NCI-H1105 treated with DMSO at 0.1 percent for 48 hours (cell line): Measurements from ENCODE around the gene CEACAM8.
A peak's percentile ranks its signal among the peaks of the same experiment; 100 is the strongest.
"Not testable (repeated sequence)": the region's sequence is repeated elsewhere in the genome, so short reads cannot be mapped to it uniquely, and the experiment has no call there.

Source experiments
- DNase-seq: peaks from one replicate; lab custom pipeline; 2025; lab: John Stamatoyannopoulos, UW

The CEACAM8 gene

DNA sequence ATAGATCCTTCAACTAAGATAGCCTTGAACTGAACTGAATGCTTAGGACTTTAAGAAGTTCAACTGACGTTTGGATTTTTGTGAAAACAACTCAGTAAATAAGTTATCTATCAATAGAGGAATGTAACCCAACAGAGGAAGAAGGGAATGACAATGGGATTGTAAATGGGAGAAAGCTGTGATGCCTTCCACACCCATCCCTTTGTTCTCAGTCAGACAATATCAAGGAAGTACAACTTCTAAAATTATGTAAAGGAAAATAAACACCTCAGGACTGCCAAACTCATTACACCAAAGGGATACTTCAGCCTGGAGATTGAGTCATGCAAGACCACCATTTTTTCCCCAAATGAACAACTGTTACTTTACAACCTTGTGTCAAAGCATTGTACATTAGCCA, 21.1 kb downstream of the CEACAM8 start:
- DNase-seq = no peak

- DNase-seq = no peak
Observed at GRCh38 chr19:42571116-42571515, 23.6 kb downstream of the CEACAM8 start.

DNA sequence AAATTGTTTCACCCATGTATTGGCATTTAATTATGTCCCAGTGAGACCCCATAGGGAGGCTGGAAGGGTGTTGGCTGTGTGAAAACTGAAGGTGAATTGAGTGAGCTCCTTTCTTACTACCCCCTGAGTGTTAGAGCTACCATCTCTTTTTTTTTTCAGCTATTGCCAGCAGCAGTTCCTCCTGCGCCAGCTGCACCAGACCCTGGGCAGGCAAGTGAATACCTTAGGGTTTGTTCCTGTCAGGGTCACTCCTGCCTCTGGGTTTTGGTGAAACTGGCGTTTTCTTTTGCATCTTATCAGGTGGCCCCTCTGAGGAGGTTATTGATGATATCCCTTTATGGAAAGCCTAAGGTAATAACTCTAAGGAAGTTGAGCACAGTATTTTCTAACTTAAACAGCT, 25.5 kb downstream of the CEACAM8 start:
- no peak for DNase-seq

GRCh38 chr19:42568006-42568405, 26.7 kb downstream of the CEACAM8 start:
- no peak for DNase-seq

DNA sequence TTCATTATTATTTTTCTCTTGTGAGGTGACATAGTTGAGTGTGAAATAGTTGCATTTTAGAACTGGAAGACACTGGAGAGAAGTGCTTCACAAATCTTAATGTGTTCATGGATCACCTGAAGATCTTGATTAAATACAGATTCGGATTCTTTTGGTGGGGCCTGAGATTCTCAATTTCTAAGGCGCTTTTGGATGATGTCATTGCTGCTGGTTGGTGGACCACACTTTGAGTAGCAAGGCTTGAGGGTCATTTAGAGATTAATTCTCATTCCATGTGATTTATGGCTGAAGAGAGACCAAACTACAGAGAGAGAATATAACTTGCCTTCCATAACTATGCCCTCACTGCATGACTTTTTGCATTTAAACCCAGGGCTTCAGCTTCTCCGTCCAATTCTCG, 27.2 kb downstream of the CEACAM8 start:
- no peak for DNase-seq

DNA sequence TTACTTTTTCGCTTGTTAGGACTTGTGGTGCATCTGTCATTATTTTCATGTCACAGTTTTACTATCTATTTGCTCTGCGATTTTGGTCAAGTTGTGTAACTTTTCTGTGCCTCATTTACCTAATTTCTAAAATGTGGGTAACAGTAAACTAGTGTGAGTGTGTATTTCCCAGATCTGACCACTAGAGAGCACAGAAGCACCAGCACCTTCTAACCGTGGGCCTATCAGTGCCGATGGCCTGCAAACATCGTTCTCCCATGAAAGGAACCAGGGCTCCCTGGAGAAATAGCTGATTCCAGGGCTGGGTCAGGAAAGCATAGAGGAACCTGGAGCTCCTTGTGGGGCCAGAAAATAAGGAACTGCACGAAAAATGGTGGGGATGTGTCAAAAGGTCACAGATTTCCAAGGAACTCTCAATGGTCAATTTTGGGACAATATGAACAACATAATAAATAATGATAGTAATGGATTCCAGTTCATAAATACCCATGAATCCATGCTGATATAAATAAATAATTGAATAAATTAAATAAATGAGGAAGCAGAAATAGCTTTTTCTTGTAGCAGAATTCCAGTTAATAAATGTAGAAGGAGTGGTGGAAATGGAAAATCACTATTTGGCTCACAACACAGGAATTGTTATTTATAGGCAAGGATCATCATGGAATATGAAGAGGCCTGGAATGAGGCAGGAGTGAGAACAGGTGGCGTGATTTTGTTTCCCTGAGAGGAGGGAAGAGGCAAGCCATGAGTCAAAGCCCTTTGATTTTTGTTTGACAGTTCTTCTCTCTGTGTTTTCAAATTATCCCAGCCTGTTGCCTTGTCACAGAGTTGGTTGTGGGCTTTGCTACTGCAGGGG, 31.1 kb downstream of the CEACAM8 start:
- DNase-seq = peak; percentile 40

DNA sequence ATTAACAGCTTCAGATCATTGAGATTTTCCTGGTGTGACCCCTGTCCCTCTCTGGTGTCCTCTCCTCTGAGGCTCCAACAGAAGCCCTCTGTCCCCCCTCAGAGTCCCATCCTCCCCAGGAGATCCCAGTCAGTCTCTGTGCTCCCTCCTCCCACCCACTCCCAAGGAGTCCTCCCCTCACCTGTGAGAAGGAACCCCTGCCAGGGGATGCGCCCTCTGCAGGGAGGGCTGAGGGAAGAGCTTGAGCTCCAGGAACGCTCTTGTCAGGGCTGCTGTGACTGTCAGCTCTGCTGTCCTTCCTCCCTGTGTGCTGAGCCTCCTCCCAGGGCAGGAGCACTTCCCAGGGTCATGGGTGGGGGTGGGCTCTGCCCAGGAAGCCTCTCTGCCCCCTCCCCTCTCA, 33.2 kb downstream of the CEACAM8 start:
- no peak for DNase-seq

DNA sequence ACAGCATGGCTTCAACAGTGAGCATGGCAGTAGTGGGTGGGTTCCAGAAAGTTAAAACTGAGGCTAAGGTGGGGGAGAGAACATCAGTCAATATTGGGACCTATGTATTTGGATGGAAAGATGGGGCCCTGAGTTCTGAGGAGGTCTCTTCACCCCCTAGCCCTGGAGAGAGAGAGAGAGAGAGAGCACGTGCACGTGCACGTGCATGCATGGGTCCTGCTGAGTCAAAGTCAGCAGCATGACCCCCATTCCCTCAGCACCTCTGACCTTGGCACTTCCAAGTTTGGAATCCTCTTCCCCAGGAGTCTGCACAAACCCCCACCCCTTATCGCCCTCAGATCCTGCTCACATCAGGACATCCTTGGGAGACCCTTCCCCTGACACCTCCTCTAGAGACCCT, 34.0 kb downstream of the CEACAM8 start:
- DNase-seq = no peak

DNA sequence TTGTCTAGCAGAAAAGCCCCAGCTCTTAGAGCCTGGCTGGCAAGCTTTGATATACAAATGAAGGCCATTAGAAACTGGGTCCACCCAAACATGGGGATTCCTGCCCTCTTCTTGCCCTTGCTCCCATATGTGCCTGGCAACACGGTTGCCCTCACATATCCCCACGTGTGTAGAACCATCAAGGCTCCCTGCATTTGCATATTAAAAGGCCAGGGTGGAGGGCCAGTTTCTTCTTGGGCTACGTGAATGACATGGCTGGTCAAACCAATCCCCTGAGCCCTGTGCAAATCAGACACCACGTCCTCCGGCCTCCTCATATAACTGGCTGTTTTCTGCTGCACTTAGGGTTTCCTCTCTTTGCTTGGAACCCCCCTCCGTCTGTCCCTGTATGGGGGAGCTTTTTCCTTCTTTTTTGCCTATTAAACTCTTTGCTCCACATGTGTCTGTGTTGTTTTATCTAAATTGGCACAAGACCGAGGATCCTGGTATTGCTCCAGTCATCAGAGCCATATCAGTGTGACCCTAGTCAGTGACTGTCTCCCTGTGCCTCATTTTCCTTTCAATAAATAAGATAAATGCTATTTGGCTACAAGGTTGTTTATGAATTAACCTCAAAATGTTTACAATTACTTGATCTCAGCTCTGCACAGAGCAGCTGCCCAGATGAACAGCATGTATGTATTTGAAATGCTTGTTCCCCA, 36.1 kb downstream of the CEACAM8 start:
- DNase-seq = no peak

DNA sequence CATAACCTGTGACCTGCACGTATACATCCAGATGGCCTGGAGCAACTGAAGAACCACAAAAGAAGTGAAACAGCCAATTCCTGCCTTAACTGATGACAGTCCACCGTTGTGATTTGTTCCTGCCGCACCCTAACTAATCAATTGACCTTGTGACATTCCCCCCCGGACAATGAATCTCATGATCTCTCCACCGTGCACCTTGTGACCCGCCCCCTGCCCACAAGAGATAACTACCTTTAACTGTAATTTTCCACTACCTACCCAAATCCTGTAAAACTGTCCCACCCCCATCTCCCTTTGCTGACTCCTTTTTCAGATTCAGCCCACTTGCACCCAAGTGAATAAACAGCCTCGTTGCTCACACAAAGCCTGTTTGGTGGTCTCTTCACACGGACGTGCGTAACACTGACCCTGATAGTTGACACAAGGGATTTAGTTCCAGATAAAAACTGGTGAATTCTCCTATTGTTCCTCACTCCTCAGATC, 37.3 kb downstream of the CEACAM8 start:
- DNase-seq = not testable (repeated sequence)

DNA sequence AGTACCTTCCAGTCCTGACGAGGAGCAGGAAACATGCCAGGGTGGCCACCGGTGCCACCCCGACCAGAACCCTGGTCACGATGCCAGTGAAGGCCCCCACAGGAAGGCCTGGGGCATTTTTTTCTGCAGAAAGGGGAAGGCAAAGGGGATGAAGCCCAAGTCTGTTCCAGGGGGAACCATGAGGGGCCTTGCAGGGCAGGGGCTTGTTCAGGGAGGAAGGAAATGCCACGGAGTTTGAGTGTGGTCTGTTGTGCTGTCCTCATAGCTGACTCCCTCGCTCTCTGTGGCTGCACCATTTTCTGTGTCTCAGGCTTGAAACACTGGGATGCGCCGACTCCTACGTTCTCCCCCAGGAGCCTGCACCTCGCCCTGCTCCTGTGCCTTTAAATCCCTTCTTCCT, 38.9 kb downstream of the CEACAM8 start:
- no peak for DNase-seq

DNA sequence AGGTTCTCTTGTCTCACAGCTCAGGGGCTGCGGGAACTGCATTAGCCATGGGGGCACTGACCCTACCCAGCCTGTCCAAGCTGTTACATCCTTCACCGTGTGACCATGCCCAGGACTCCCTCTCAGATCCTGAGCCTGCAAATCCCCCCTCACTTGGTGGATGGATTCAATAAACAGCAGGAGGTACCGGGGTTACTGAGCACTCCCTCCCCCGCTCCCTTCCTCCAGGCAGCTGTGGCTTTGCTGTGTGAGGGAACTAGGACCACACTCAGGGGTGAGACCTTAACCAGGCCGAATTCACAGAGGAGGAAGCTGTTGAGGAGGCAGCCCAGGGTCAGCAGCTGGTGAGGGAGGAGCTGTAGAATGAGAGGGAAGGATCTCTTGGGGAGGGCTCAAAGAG, 39.4 kb downstream of the CEACAM8 start:
- no peak for DNase-seq

DNA sequence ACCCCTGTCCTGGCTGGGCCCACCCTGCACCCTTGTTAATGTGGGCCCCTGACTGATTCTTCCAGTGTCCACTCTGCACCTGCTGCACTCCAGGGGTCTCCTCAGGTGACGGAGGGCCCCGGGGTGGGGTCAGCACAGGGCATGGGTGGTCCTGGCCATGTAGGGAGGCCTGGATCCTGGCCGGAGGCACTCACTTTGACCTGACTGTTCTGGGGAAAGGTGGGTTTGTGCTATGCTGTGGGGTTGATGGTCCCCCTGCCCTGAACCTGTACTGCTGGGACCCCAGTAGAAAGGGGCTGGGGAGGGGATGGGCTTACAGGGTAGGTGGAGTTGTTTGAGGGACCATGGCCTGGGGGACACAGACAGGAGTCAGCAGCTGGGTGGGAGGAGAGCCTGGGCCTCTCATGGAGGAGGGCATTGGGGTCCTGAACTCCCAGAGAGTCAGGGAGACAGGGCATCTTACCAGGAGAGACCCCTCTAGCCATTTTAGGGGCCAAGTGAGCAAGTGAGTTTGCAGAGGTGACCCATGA, 40.6 kb downstream of the CEACAM8 start:
- DNase-seq = no peak

DNA sequence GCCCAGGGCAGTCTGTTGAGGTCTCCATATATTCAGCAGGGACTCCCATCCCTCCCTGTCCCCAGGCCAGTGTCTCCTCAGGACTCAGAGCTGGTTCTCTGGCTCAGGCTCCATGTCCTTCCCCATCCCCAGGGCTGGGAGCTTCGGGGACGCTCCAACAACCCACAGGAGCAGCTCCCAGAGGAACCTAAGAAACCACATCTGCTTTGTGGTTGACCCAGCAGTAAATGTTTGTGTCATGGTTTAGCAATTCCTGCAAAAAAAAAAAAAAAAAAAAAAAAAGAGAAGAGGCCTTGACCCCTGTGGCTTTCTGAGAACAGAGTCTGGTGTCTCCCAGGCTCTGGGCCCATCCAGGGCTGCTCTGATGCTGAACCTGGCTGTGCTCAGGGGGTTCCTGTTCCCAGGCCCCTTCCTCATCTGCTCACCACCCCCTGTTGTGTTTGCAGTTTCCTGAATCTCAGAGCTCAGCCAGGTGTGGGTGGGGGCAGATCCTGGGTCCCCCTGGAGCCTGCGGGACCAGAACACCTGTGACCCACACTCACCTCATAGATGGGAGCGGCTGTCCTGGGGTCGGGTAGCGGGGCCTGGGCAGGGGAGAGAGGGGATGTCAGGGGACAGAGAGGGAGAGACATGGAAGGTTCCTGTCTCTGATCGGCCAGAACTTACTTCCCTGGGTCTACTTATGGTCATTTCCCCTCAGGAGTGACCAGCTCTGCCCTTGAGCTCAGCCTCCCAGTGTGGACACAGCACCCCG, 41.3 kb downstream of the CEACAM8 start:
- DNase-seq = no peak

DNA sequence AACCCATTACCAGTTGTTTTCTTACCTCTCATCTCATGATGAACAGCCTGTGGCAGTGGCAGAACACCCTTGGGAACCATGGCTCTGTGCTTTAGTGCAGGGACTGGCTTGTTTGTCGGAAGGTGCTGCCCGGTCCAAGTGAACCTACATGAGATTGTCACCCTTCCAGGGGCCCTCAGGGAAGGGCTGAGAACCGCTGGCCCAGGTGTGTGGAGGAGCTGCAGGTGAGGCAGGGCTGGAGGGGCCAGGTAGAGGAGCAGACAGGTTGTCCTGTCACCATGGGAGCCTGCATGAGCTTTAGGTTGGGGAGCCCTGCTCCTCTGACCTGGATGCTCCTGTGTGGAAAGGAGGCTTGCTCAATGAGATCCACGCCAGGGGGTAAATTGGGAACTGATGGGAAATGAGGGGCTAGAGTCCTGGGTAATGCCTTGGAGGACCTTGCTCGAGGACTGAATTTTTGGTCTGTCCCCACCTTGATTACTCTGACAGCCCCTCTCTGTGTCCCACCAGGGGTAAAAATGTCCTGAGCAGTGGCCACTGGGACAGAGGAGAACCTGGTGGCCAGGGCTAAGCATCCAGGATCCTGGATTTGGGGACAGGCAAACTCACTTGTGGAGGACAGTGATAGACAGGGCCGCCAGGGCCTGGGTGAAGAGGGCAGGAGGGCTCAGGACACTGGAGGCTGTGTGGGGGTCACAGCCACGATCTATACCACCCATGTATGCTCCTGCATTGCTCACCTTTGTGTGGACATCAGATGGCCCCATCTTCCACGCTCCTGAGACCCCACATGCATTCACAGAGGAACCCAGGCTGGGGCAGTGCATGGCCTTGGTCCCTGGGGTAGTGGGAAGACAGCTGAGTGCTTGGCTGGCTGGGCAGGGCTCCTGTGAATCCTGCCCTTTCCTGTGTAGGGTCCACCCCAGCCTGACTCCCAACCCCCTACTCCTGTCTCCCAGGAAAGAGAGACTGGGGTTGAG, 42.3 kb downstream of the CEACAM8 start:
- DNase-seq = no peak

DNA sequence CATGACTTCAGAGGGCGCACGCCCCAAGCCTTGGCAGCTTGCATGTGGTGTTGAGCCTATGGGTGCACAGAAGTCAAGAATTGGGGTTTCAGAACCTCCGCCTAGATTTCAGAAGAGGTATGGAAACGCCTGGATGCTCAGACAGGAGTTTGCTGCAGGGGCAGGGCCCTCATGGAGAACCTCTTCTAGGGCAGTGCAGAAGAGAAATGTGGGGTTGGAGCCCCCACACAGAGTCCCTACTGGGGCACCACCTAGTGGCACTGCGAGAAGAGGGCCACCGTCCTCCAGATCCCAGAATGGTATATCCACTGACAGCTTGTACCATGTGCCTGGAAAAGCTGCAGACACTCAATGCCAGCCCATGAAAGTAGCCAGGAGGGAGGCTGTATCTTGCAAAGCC, 44.2 kb downstream of the CEACAM8 start:
- not testable (repeated sequence) for DNase-seq

- not testable (repeated sequence) for DNase-seq
Observed at GRCh38 chr19:42549067-42549466, 45.7 kb downstream of the CEACAM8 start.

- no peak for DNase-seq
Observed at GRCh38 chr19:42548552-42548951, 46.2 kb downstream of the CEACAM8 start.

- no peak for DNase-seq
Observed at GRCh38 chr19:42547929-42548328, 46.8 kb downstream of the CEACAM8 start.

- no peak for DNase-seq
Observed at GRCh38 chr19:42546831-42547500, 47.8 kb downstream of the CEACAM8 start.

- no peak for DNase-seq
Observed at GRCh38 chr19:42544146-42544545, 50.6 kb downstream of the CEACAM8 start.
